Measurements from ENCODE around the gene GDAP1L1. TPM values are rescaled to one million over a fixed set of nuclear protein-coding genes. Genes with fewer than 3 reads are reported as not detected.
"Not testable (repeated sequence)": the region's sequence is repeated elsewhere in the genome, so short reads cannot be mapped to it uniquely, and the experiment has no call there.

The GDAP1L1 gene
- total and polyA plus RNA-seq, 8 donors: 0.25 to 1.5 (median 0.61) TPM; not detected in 3

GRCh38 chr20:44291754-44292153, 44.6 kb downstream of the GDAP1L1 start:
- intact Hi-C loops (cut with DNase I; ENCODE audit: low total_unique reads): no loop called here
- no peak overlapping the region for H3K27ac ChIP-seq
- H3K27me3 ChIP-seq: no peaks in the 10 kb centered on the region
- peaks cover 0 to 7% (median 0%) of the 10 kb centered on the region in 4 donors for H3K36me3 ChIP-seq
- no peaks in the 10 kb centered on the region for H3K9me3 ChIP-seq
- no peaks in the 10 kb centered on the region for H3K4me1 ChIP-seq
- DNase-seq: no peak
- no peak for TF ChIP-seq CTCF (IDR thresholded peaks at IDR 0.05)
- TF ChIP-seq EP300 (IDR thresholded peaks at IDR 0.05): no peak
- TF ChIP-seq POLR2AphosphoS5 (IDR thresholded peaks at IDR 0.05): no peak
- no peak for TF ChIP-seq POLR2A (IDR thresholded peaks at IDR 0.05)
- 90 to 93% (median 93%) methylated on average over 7 of the region's 7 CpGs for WGBS, 5 donors
- no peak overlapping the region for H3K4me3 ChIP-seq

GRCh38 chr20:44296011-44296410, 48.9 kb downstream of the GDAP1L1 start:
- H3K9me3 ChIP-seq: no peaks in the 10 kb centered on the region
- no peak overlapping the region for H3K4me3 ChIP-seq
- H3K27ac ChIP-seq: no peak overlapping the region
- WGBS, 5 donors: 78 to 87% (median 83%) methylated on average over 7 of the region's 7 CpGs
- H3K4me1 ChIP-seq: no peaks in the 10 kb centered on the region
- DNase-seq: peak in 1 of 2 donors; percentile 15
- no peaks in the 10 kb centered on the region for H3K36me3 ChIP-seq
- intact Hi-C loops (cut with DNase I; ENCODE audit: low total_unique reads): no loop called here
- H3K27me3 ChIP-seq: no peaks in the 10 kb centered on the region
- TF ChIP-seq CTCF (IDR thresholded peaks at IDR 0.05) (no peak), POLR2A (IDR thresholded peaks at IDR 0.05) (no peak), EP300 (IDR thresholded peaks at IDR 0.05) (no peak), POLR2AphosphoS5 (IDR thresholded peaks at IDR 0.05) (no peak)

GRCh38 chr20:44297721-44298120, 50.6 kb downstream of the GDAP1L1 start:
- Histone ChIP-seq H3K27ac (no peak overlapping the region), H3K4me1 (peaks cover 0 to 9% (median under 1%) of the 10 kb centered on the region in 4 donors), H3K4me3 (no peak overlapping the region), H3K9me3 (peaks cover 0 to 2% (median 0%) of the 10 kb centered on the region in 4 donors), H3K27me3 (no peaks in the 10 kb centered on the region), H3K36me3 (no peaks in the 10 kb centered on the region)
- 88 to 95% (median 89%) methylated on average over 4 of the region's 4 CpGs for WGBS, 5 donors
- no peak for TF ChIP-seq EP300 (IDR thresholded peaks at IDR 0.05)
- TF ChIP-seq CTCF (IDR thresholded peaks at IDR 0.05): no peak
- no peak for TF ChIP-seq POLR2A (IDR thresholded peaks at IDR 0.05)
- no peak for TF ChIP-seq POLR2AphosphoS5 (IDR thresholded peaks at IDR 0.05)
- DNase-seq: no peak
- intact Hi-C loops (cut with DNase I; ENCODE audit: low total_unique reads): no loop called here

- H3K4me3 ChIP-seq; intact Hi-C loops (cut with DNase I; ENCODE audit: low total_unique reads): not testable (repeated sequence)
Measured at GRCh38 chr20:44299011-44299535, 52.0 kb downstream of the GDAP1L1 start.

GRCh38 chr20:44301285-44301684, 54.2 kb downstream of the GDAP1L1 start:
- no peak for DNase-seq
- Histone ChIP-seq H3K27ac (no peak overlapping the region), H3K4me3 (no peak overlapping the region), H3K9me3 (peaks cover 0 to 2% (median 0%) of the 10 kb centered on the region in 4 donors), H3K36me3 (peaks cover 0 to 18% (median 8%) of the 10 kb centered on the region in 4 donors), H3K27me3 (no peaks in the 10 kb centered on the region), H3K4me1 (peaks cover 0 to 9% (median 4%) of the 10 kb centered on the region in 4 donors)
- TF ChIP-seq POLR2A (IDR thresholded peaks at IDR 0.05) (no peak), CTCF (IDR thresholded peaks at IDR 0.05) (no peak), POLR2AphosphoS5 (IDR thresholded peaks at IDR 0.05) (no peak), EP300 (IDR thresholded peaks at IDR 0.05) (no peak)
- intact Hi-C loops (cut with DNase I; ENCODE audit: low total_unique reads): no loop called here

More at GRCh38 chr20:44299011-44299535, 52.0 kb downstream of the GDAP1L1 start:
- not testable (repeated sequence) for H3K27ac ChIP-seq, H3K27me3 ChIP-seq, H3K9me3 ChIP-seq, H3K36me3 ChIP-seq, H3K4me1 ChIP-seq, DNase-seq
- 73 to 96% (median 90%) methylated on average over 19 to 42 of the region's 42 CpGs for WGBS, 5 donors

Data from stomach (tissue), 9 donors.